Measurements from ENCODE around the gene ZNF544.

ZNF544 gene

DNA sequence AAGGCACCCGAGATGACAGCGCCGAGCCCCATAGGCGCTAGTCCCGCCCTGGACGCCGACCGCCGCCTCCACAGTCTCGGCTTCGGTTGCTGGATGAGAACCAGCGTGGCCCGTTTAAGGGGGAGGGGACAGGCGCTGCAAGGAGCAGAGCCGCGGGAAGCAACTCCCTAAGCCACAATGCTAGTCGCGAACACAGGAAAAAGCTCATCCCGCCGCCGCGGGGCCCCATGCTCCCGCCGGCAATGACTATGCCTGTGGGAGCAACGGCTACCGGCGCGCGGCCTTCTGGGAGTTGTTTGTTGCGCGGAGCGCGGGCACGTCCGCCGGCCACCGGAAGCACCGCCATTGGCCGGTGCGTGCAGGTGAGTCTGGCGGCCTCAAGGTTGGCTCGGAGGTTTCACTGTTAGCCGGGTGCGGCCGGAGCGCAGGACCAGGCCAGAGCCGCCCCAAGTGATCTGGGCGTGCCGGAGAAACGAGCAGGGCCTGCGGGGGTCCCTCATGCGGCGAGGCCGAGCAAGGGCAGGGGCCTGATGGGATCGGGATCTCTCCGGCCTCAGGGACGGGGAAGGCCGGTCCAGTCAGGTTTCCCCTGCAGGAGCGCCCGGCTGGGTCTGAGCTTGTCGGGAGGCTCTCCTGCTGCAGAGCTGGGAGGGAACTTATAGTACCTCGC is at the start of gene ZNF544:
TSS of gene ZNF544 (plus strand) at position 330 of the 670 bp plus-strand sequence. CDS start 15,110 bp downstream, outside the sequence.
- peak; percentile 52 for DNase-seq

DNA sequence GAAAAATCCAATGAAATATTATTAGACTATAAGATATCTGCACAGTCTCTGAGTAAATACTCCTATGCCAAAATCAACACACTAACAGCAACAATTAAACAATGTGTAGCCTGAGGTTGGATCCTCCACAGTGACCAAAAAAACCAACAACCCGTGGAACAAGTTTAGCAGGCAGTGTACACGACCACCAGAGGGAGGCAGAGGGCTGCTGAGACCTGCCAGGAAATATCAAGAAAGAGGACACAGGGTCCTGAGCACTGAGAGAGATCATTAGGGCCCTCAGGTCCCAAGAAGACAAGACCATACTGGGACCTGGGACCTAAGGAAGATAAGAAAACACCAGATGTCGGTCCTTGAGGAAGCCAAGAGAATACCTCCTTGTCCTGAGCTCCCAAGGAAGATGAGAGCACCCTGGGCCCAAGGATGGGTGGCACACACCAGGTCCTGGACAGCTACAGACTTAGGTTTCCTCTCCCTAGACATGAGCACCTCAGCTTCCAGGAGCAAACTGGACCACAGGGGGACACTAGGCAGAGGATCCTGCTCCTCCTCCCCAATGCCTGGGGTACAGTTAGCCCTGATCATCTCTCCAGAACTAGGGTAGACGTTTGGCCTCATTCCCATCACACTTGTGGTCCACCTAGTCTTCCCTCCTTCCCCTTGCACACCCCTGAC is 46.7 kb upstream of the ZNF544 start:
- DNase-seq = no peak

DNA sequence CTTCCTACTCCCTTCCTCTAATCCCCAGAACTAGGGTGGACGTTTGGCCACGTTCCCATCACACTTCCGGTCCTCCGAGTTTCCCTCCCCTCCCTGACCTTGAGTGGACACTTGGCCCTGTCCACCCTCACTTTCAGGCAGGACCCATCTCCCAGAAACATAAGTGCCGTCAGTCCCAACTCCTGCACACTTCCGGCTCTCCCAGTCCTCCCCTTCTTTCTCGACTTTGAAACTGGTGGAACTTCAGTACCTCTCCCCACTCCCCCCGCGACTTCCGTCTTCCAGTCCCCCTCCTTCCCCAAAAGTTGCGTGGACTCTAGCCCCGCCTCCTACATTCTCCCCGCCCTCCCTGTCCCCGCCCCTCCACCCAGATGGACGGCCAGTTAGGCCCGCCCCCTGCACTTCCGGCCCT is 46.1 kb upstream of the ZNF544 start:
- no peak for DNase-seq

DNA sequence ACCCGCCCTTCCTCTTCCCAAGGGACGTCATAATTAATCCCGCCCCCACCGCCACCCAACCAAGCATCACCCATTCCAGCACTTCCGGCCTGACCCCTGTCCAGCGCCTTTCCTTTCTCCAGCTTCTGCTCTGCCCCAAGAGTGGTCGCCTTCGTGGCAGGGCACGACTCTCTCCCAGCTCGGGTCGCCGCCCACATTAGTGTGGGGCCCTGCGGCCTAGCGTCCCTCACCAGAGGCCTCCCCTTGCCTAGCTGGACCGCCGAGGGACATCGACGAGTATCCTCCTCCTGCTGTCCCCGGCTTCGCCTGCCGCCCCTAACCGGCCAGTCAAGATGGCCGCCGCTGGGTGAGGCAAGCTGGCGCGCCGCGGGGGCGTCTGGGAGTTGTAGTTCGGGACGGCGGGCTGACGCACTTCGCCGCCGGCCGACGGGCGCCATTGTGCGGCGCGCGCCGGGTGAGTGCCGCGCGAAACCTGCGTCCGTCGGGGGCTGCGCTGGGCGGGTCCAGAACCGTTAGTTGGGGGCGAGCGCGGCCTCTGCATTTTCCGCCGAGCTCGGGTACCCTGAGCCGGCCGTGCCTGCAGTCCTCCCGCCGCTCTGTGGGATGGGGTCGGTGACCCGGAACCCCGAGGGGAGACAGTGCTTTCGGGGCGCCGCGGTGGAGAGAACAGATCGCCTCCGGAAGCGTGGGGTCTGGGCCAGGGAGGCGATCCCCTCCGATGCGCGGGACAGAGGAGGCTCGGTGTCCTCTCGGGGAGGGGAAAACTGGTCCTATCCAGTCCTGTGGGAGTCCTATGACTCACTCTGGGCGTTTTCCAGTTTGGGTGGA is 45.5 kb upstream of the ZNF544 start, which contains the start of gene ZNF274:
TSS of gene ZNF274 (plus strand) at position 73 of the 828 bp plus-strand sequence. CDS start 905 bp downstream, outside the sequence.
- DNase-seq = peak; percentile 86

GRCh38 chr19:58183817-58184215 is 44.9 kb upstream of the ZNF544 start:
- no peak for DNase-seq

- DNase-seq = no peak
Measured at GRCh38 chr19:58196901-58197616, 31.7 kb upstream of the ZNF544 start.

GRCh38 chr19:58203814-58204475 is 24.8 kb upstream of the ZNF544 start:
- no peak for DNase-seq

GRCh38 chr19:58204566-58204965 is 24.1 kb upstream of the ZNF544 start:
- DNase-seq = no peak

DNA sequence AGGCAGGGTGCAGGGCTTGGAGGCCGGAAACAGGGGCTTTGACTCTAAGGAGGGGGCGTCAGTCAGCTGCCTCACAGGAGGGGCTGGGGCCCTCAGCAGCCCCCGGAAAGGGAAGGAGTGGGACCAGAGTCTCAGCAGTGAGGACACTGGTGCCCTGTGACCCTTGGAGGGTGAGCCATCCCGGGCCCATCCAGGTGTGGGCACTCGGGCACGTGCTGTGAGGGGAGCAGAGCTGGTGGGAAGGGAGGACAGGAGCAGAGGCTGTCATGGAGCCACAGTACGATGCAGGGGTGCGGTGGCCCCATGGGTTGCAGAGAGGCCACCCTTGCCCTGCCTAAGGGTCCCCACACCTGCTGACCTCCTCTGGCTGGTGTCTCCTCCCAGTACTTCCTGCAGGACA is 19.1 kb upstream of the ZNF544 start:
- no peak for DNase-seq

DNA sequence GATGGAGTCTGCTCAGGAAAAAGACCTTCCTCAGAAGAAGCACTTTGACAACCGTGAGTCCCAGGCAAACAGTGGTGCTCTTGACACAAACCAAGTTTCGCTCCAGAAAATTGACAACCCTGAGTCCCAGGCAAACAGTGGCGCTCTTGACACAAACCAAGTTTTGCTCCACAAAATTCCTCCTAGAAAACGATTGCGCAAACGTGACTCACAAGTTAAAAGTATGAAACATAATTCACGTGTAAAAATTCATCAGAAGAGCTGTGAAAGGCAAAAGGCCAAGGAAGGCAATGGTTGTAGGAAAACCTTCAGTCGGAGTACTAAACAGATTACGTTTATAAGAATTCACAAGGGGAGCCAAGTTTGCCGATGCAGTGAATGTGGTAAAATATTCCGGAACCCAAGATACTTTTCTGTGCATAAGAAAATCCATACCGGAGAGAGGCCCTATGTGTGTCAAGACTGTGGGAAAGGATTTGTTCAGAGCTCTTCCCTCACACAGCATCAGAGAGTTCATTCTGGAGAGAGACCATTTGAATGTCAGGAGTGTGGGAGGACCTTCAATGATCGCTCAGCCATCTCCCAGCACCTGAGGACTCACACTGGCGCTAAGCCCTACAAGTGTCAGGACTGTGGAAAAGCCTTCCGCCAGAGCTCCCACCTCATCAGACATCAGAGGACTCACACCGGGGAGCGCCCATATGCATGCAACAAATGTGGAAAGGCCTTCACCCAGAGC is 16.2 kb upstream of the ZNF544 start:
- DNase-seq = no peak

DNA sequence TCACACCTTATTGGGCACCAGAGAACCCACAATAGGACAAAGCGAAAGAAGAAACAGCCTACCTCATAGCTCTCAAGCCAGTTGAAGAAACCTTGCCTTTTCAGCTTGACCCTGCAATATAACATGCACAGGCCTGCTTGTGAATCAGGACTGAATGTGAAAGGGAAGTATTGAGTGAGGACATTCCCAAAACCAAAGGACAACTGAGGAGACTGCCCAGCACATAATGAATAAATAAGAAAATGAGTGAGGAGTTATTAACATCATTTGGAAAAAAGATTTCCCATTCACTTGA is 15.7 kb upstream of the ZNF544 start:
- no peak for DNase-seq

GRCh38 chr19:58217069-58217481 is 11.6 kb upstream of the ZNF544 start:
- DNase-seq = no peak

GRCh38 chr19:58217607-58218391 is 10.9 kb upstream of the ZNF544 start:
- no peak for DNase-seq

GRCh38 chr19:58218899-58219298 is 9.8 kb upstream of the ZNF544 start:
- DNase-seq = no peak

- DNase-seq = no peak
Measured at GRCh38 chr19:58227964-58228584, 640 bp upstream of the ZNF544 start.

- no peak for DNase-seq
Measured at GRCh38 chr19:58229255-58229639, 533 bp downstream of the ZNF544 start.

DNA sequence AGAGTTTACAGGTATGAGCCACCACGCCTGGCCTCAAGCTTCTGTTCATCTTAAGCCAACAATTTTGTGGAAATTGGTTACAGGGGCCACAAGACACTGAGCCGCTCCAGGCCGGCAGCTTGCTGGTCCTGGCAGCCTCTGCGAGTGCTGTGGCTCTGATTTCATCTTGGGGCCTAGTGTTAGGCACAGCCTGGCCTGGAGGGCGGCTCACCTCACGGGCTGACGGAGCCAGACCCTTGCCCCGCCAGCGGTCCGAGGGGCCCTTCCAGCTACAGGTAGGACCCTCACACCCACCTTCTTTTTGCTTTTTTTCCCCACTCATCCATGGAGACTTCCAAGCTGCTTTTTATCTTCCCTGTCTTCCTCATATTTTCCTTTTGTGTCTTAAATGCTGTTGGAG is 8.6 kb downstream of the ZNF544 start:
- no peak for DNase-seq

DNA sequence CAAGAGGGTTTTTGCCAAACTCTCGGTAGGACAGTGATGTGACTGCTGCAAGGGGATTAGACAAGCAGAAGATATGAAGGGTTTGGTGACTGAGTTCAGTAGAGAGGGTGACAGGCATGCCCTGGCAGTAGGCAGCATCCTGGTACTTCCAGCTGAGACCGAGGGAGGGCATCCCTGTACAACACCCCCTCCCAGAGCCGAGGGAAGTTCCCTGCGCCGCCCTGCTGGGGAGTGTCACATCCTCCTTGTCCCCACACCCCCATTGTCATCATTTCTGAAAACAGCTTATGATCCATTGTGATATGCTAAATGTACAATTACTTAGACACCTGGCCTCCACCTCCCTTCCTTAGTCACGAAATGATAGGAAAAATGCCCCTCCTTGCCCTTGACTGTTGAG is 14.6 kb downstream of the ZNF544 start:
- DNase-seq = no peak

DNA sequence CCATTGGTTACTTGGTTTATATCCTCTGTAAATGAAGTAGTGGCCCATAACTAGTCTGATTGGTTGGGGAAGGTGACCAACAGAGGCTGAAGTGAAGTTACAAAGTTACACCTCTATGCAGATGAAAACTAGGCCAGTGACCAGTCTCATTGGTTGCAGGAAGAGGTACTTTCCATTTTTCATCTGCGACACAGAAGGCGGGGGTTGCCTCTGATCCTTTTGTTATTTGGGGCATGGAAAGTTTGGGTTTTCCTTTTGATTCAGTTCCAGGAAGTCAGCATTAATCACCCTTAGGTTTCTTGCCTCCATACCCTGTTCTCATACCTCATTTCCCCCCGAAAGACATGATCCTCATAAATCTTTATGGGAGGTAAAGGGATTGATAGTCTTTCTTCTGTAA is 20.2 kb downstream of the ZNF544 start:
- DNase-seq = no peak

GRCh38 chr19:58252102-58252685 is 23.5 kb downstream of the ZNF544 start:
- no peak for DNase-seq

All from midbrain (tissue), 1 donor.